ENCODE results near the gene OSBP2. TPM values are rescaled to one million over a fixed set of nuclear protein-coding genes. Genes with fewer than 3 reads are reported as not detected.

OSBP2 gene
- total and polyA plus RNA-seq, 10 of the 15 experiments (the other 5 are each of a cell fraction or from before 2014, with no cell fraction given): 0.11 to 7.7 (median 3.6) TPM

GRCh38 chr22:30881361-30882183, 186.9 kb downstream of the OSBP2 start:
- 13% methylated on average over 13 of the region's 14 CpGs for WGBS (ENCODE audit: insufficient coverage, insufficient replicate concordance, low lambda C conversion rate, missing lambda C conversion rate)
- Histone ChIP-seq H3K9ac (ENCODE audit: control insufficient read depth, insufficient read depth, low read length) (no peak overlapping the region), H3K9me3 (replicated peaks; ENCODE audit: control insufficient read depth, insufficient read depth, low read length) (no peaks in the 10 kb centered on the region), H2AFZ (ENCODE audit: control insufficient read depth, low read depth, low read length) (no peak overlapping the region), H3K27me3 (replicated peaks in 1 of 2; ENCODE audit: control insufficient read depth in 2 of 2, insufficient read depth in 2 of 2, low read length in 1 of 2) (no peaks in the 10 kb centered on the region), H3K4me1 (ENCODE audit: control insufficient read depth, insufficient read depth, low read length) (no peaks in the 10 kb centered on the region), H4K20me1 (ENCODE audit: control insufficient read depth, insufficient read depth) (no peaks in the 10 kb centered on the region), H3K27ac (ENCODE audit: control insufficient read depth, insufficient read depth) (no peak overlapping the region), H3K4me3 (no peak overlapping the region), H3K36me3 (ENCODE audit: control insufficient read depth in 2 of 2, insufficient read depth in 2 of 2, low read length in 1 of 2) (no peaks in the 10 kb centered on the region), H3K4me2 (ENCODE audit: control insufficient read depth, insufficient read depth) (no peak overlapping the region), H3K79me2 (ENCODE audit: control insufficient read depth, insufficient read depth, low read length) (no peaks in the 10 kb centered on the region)
- TF ChIP-seq TARDBP (IDR thresholded peaks at IDR 0.05; ENCODE audit: borderline replicate concordance): no peak
- no peak for TF ChIP-seq YY1 (IDR thresholded peaks at IDR 0.05; ENCODE audit: low read depth, low read length)
- no peak for TF ChIP-seq SIN3A (IDR thresholded peaks at IDR 0.05; ENCODE audit: low read depth, low read length)
- TF ChIP-seq KLF5 (IDR thresholded peaks at IDR 0.05; ENCODE audit: partially characterized antibody): no peak
- TF ChIP-seq ATF3 (IDR thresholded peaks at IDR 0.05; ENCODE audit: borderline replicate concordance, extremely low read depth, low read depth, low read length): no peak
- TF ChIP-seq HSF1 (IDR thresholded peaks at IDR 0.05; ENCODE audit: low read depth, low read length): no peak
- in situ Hi-C loops (cut with MboI) (no loop called here), intact Hi-C loops (cut with micrococcal nuclease; ENCODE audit: unreplicated experiment) (no loop called here)
- no peak for FAIRE-seq
- BruUV-seq (replicated peaks): no TSS peak
- ChIA-PET CTCF (no interaction called here), SMC1A (ENCODE audit: uncharacterized antibody, unreplicated experiment) (no interaction called here), RAD21 (ENCODE audit: unreplicated experiment) (no interaction called here), POLR2A (no interaction called here)
- ATAC-seq: no peak
- no peak for DNase-seq (ENCODE audit: low read depth, low spot score)
